ENCODE measurements around the gene LRRTM4. TPM values are rescaled to one million over a fixed set of nuclear protein-coding genes. Genes with fewer than 3 reads are reported as not detected.
"Not testable (repeated sequence)": the region's sequence is repeated elsewhere in the genome, so short reads cannot be mapped to it uniquely, and the experiment has no call there.

The LRRTM4 gene
- total RNA-seq, 1 donor from 2014 or later: 18.6 TPM

DNA sequence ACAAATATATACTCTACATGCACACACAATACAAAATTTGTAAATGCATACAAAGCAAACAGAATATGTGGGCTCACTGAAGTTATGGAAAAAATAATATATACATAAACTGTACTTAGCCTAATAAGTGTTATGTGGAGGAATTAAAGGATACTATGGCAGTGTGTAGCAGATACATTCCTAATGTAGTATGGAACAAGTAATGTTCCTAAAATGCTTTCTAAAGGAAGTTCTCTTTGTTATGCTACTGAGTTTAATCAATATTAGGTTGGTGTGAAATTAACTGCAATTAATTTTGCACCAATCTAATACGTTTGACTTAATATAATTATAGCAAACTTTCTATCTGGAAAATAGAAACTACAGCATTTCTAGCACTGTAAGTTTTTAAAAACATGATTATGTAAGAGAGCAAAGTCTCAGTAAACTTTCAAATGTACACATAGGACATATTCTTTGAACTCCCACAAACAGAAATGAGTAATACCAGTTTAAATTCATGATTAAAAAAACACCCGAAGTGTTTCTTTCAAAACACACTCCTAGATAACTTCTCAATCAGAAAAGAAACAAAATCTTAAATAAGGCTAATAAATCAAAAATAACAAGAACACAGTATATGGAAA, 331.3 kb downstream of the LRRTM4 start:
- H3K27ac Mint-ChIP-seq (ENCODE audit: unreplicated experiment): no peak overlapping the region
- no peaks in the 10 kb centered on the region for H3K27me3 Mint-ChIP-seq (ENCODE audit: unreplicated experiment)
- no peak overlapping the region for H3K4me3 Mint-ChIP-seq (ENCODE audit: unreplicated experiment)
- no peak for TF ChIP-seq CTCF (IDR thresholded peaks at IDR 0.05; ENCODE audit: partially characterized antibody, unreplicated experiment)
- no peaks in the 10 kb centered on the region for H3K36me3 Mint-ChIP-seq (ENCODE audit: unreplicated experiment)
- no peak for DNase-seq
- no peaks in the 10 kb centered on the region for H3K4me1 Mint-ChIP-seq (ENCODE audit: low read depth, unreplicated experiment)
- no peaks in the 10 kb centered on the region for H3K9me3 Mint-ChIP-seq (ENCODE audit: unreplicated experiment)

- Mint-ChIP-seq H3K27ac (ENCODE audit: unreplicated experiment) (no peak overlapping the region), H3K36me3 (ENCODE audit: unreplicated experiment) (peaks cover 7% of the 10 kb centered on the region), H3K27me3 (ENCODE audit: unreplicated experiment) (no peaks in the 10 kb centered on the region), H3K4me1 (ENCODE audit: low read depth, unreplicated experiment) (no peaks in the 10 kb centered on the region), H3K4me3 (ENCODE audit: unreplicated experiment) (no peak overlapping the region), H3K9me3 (ENCODE audit: unreplicated experiment) (peaks cover 2% of the 10 kb centered on the region)
- no peak for TF ChIP-seq CTCF (IDR thresholded peaks at IDR 0.05; ENCODE audit: partially characterized antibody, unreplicated experiment)
- DNase-seq: no peak
Observed at GRCh38 chr2:77185052-77185451, 337.1 kb downstream of the LRRTM4 start.

DNA sequence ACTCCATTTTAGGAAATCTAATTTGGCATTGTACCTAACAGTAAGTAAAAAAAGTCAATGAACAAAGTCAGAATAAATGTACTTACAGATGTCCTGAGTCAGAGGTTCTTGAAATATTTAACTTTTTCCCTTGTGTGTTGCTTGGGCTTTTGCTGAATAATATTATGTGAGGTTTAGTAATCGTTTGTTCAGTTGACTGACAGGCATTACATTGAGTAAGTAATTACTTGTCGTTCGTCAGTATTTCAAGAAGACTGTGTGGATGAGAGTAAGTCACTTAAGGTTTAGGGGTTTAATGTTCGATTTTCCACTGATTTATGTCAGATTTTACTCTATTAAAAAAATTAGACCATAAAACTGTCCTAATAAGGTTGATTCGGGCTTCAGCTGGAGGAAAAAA, 342.9 kb downstream of the LRRTM4 start:
- peaks cover 7% of the 10 kb centered on the region for H3K36me3 Mint-ChIP-seq (ENCODE audit: unreplicated experiment)
- no peak overlapping the region for H3K27ac Mint-ChIP-seq (ENCODE audit: unreplicated experiment)
- H3K4me3 Mint-ChIP-seq (ENCODE audit: unreplicated experiment): no peak overlapping the region
- H3K27me3 Mint-ChIP-seq (ENCODE audit: unreplicated experiment): no peaks in the 10 kb centered on the region
- H3K9me3 Mint-ChIP-seq (ENCODE audit: unreplicated experiment): peaks cover 2% of the 10 kb centered on the region
- TF ChIP-seq CTCF (IDR thresholded peaks at IDR 0.05; ENCODE audit: partially characterized antibody, unreplicated experiment): no peak
- no peak for DNase-seq
- peaks cover 4% of the 10 kb centered on the region for H3K4me1 Mint-ChIP-seq (ENCODE audit: low read depth, unreplicated experiment)

- not testable (repeated sequence) for H3K36me3 Mint-ChIP-seq (ENCODE audit: unreplicated experiment); H3K9me3 Mint-ChIP-seq (ENCODE audit: unreplicated experiment); H3K27me3 Mint-ChIP-seq (ENCODE audit: unreplicated experiment); H3K4me3 Mint-ChIP-seq (ENCODE audit: unreplicated experiment); H3K4me1 Mint-ChIP-seq (ENCODE audit: low read depth, unreplicated experiment); H3K27ac Mint-ChIP-seq (ENCODE audit: unreplicated experiment); DNase-seq
Observed at GRCh38 chr2:77175266-77175780, 346.9 kb downstream of the LRRTM4 start.

DNA sequence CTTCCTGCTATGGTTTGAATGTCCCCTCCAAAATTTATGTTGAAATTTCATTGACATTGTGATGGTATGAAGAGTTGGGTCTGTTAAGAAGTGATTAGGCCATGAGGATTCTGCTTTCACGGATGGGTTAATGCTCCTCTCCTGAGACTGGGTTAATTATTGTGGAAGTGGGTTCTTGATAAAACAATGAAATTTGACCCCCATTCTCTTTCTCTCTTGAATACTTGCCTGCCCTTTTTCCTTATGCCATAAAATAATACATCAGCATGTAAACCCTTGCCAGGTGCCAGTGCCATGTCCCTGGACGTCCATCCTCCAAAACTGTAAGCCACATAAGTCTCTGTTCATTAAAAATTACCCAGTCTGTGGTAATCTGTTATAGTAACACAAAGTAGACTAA, 352.8 kb downstream of the LRRTM4 start:
- H3K27ac Mint-ChIP-seq (ENCODE audit: unreplicated experiment): no peak overlapping the region
- no peaks in the 10 kb centered on the region for H3K9me3 Mint-ChIP-seq (ENCODE audit: unreplicated experiment)
- H3K27me3 Mint-ChIP-seq (ENCODE audit: unreplicated experiment): peaks cover 2% of the 10 kb centered on the region
- H3K4me1 Mint-ChIP-seq (ENCODE audit: low read depth, unreplicated experiment): no peaks in the 10 kb centered on the region
- DNase-seq: no peak
- no peak overlapping the region for H3K4me3 Mint-ChIP-seq (ENCODE audit: unreplicated experiment)
- no peak for TF ChIP-seq CTCF (IDR thresholded peaks at IDR 0.05; ENCODE audit: partially characterized antibody, unreplicated experiment)
- no peaks in the 10 kb centered on the region for H3K36me3 Mint-ChIP-seq (ENCODE audit: unreplicated experiment)

DNA sequence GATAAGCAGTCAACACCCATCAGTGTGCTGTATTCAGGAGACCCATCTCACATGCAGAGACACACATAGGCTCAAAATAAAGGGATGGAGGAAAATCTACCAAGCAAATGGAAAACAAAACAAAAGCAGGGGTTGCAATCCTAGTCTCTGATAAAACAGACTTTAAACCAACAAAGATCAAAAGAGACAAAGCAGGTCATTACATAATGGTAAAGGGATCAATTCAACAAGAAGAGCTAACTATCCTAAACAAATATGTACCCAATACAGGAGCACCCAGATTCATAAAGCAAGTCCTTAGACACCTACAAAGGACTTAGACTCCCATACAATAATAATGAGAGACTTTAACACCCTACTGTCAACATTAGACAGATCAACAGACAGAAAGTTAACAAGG, 358.2 kb downstream of the LRRTM4 start:
- H3K36me3 Mint-ChIP-seq (ENCODE audit: unreplicated experiment); DNase-seq; H3K27ac Mint-ChIP-seq (ENCODE audit: unreplicated experiment); H3K4me1 Mint-ChIP-seq (ENCODE audit: low read depth, unreplicated experiment); H3K4me3 Mint-ChIP-seq (ENCODE audit: unreplicated experiment); H3K9me3 Mint-ChIP-seq (ENCODE audit: unreplicated experiment); H3K27me3 Mint-ChIP-seq (ENCODE audit: unreplicated experiment): not testable (repeated sequence)

Data from glutamatergic neuron (in vitro differentiated cells).